Right renal cortex interstitium (tissue), 3 donors: ENCODE results near the gene PDGFD. TPM values are rescaled to one million over a fixed set of nuclear protein-coding genes. Genes with fewer than 3 reads are reported as not detected.
A peak's percentile ranks its signal among the peaks of the same experiment; 100 is the strongest.

Experiments used
- DNase-seq, 3 donors: peaks; one replicate each; pipeline ENCODE4 v3.0.0-alpha.2; 2013; ENCODE audit warnings: low read depth in 3 of 3, low spot score in 2 of 3
- polyA plus RNA-seq, 3 donors: library from polyadenylated mRNA; unstranded; fragments of 120-200 nt; gene quantifications; one replicate each; pipeline ENCODE4 v1.2.1, GENCODE V29; 2013; ENCODE audit not compliant: insufficient read length in 3 of 3

Gene PDGFD
- 10 to 100 TPM; 25.2 to 33.0 (median 30.0) TPM for polyA plus RNA-seq

DNA sequence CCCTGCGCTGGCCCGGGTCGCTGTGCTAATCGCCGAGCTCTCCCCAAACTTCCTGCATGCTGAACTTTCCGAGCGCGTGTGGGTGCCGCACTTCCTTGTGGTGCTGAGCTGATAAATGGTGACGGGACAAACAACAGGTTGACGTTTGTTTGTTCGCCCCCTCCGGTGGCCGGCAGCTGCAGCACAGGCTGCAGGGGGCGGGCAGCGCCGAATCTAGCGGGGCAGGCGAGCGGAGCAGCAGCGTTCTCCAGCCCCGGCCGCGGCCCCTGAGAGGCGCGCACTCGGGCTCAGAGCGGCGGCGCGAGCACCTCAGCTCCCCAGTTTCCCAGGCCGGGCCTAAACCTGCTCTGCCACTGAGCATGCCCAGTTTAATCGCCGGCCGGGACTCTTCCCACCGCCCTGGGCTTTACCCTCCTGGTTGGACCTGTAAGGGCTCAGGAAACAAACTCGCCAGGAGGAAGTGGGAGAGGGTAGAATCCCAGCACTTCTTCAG is at the start of gene PDGFD:
TSS of gene PDGFD (minus strand) at position 120 of the 493 bp plus-strand sequence.
- DNase-seq, result peak; percentile 31 to 55 (median 36)

DNA sequence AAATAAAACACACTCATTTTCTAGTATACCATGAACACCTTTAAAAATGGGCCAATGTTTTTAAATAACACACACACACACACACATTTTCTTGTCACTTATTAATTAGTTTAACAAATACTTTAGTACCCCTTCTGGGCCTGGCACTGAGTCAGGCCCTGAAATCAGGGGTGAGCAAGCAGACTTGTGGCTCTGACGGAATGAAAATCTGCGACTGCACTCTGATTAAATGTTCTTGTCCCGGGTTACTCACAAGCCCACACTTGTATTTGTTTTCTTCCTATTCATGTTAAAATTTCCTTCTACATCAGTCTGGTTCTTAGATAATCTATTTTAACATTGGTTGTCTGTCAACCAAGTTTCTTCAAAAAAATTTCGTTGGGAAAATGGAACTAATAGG is 43.0 kb upstream of the PDGFD start:
- no peak for DNase-seq

DNA sequence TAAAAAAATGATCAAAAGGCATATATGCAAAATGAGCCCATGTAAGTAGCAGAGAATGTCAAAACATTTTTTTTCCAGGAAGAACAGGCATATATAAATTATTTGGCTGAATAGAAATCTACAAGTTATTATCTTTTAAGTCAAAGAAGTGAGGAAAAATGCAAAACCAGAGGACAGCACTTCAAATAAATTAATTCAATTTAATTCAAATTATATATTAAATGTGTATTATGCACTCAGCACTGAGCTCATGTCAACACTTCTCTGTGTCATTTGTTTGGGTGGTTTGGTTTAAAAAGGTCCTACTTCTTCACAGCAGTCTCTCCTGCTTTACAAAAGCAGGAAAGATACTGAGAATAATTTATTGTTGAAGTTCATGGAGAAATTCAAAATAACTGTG is 41.9 kb upstream of the PDGFD start:
- DNase-seq, result no peak

DNA sequence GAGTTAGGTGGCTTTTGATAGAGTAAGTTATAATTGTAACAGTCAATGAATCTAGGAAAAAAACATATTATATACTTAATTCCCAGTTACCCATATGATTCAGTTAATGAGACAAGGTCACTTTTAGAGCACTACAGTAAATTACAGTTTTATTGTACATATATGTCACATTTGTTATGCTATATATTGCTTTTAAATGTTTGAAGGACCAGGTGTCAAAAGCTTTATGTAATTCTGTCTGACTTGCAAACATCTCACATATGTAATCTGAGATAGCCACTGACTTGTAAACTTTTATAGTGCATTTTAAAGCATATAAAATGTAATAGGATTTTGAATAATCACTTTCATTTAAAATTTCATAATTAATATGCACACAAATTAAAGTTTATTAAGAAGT is 36.7 kb upstream of the PDGFD start:
- DNase-seq, result no peak

DNA sequence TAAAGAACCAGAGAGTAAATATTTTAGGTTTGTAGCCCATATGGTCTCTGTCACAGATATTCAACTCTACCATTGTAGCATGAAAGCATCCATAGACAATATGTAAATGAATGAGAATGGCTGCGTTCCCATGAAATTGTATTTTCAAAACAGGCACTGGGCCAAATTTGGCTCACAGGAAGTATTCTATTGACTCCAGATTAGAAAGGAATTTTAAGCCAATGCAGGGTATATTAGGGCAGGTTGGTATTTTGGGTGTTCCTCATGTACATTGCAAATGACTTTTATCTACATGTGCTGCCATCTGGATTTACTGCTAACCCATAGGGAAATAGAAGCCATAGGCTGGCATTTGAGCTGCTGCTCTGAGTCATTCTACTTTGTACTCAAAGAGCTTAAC is 35.1 kb upstream of the PDGFD start:
- no peak for DNase-seq

DNA sequence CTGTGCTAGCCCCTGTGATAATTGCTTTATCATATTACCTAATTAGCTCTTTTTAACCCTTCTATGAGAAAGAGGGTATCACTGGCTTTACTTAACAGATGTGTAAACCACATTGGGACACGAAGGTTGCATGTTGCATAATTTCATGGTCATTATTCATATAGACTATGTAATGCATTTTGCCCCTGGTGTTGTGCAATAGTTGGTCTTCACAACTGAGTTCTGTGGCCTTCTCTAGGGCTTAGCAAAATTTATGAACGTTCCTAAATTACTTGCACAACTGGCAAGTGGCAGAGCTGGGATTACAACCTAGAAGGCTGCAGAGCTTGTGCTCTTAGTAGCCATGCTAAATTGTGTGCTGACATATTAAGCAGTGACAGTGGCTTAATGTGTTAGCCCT is 34.6 kb upstream of the PDGFD start:
- no peak for DNase-seq

DNA sequence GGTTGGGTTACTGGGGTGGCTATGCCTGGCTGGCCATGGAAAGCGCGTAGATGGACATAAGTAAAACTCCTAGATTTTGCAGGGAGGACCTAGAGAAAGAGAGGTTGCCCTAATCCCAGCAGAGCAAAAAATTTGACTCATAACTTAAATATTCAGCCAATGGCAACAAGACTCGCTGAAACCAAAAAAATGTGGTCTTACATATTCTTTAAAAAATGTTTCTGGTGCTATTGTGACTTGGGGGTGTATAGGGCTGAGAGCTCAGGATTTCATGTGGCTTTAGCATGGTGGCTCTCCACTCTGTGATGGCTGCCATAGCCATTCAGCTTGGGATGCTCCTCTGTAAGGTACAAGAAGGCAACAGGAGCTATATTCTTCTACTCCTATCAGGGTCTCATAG is 27.2 kb upstream of the PDGFD start:
- DNase-seq, result no peak

DNA sequence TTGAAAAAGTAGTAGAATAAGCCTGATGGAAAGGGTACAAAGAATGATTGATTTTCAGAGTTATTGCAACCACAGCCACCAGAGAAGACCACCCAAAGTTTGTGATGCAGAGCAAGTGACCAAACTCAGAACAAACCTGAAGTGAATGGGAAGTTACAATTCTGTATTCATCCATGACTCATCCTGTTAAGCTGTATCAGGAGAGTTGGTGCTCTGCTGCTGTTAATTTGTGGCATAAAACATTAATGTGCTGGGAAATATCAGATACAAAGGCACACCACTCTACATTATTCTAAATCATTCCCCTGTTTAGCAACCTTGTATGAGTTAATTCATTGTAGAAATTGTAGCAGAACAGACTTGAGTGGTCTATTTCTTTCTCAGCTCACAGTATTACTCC is 19.6 kb upstream of the PDGFD start:
- DNase-seq, result no peak

DNA sequence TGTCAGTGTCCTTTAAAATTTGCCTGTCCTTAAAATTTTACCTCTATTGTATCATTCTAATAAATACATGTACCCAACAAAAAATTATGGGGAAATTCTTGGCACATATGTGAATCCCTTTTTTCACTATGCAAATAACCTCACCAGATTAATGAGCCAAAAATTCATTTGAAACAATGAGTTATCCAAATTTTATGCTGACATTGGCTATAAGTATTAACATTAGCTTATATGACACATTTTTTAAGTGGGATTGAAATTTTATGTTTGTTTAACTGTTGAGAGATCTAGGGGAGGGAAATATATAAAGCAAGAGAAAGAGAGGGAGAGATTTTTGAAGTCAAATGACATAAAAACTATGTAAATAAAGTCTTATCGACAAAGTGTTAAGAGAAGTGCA is 11.8 kb upstream of the PDGFD start:
- no peak for DNase-seq

DNA sequence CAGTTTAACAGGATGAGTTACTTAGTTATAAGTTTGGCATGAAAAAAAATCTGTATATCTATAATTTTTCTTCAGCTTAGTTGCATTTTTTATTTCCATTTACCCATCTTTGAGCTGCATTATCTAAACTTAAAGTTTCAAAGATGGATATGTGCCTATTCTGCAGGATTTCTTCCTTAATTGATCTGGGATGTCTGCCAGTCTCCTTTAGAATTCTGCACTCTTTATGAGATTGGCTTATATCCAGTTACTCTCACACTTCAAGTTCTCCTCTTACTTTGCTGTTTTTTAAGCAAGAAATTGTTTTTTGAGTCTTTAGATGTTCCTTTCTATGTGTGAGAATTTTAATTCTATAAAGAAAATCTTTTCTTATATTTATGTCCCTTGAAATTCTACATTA is 5.1 kb upstream of the PDGFD start:
- no peak for DNase-seq

DNA sequence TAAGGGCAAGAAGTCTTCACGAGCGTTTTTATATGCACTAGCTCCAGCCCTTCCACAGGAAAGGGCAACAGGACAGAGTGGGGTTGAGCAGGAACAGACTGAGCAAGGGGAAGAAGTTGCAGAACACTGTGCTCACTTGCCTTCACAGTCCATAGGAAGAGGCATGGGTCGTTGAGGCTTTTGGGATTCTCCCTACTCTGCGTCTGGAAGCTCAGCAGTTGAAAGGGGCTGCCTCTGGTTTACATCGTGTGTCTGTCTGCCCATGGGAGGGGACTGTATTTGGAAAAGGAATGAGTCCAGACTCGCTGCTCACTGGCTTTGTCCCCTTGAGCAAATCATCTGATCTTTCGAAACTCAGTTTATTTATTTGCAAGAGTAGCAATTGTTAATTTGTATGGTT is 1.1 kb upstream of the PDGFD start:
- no peak for DNase-seq

DNA sequence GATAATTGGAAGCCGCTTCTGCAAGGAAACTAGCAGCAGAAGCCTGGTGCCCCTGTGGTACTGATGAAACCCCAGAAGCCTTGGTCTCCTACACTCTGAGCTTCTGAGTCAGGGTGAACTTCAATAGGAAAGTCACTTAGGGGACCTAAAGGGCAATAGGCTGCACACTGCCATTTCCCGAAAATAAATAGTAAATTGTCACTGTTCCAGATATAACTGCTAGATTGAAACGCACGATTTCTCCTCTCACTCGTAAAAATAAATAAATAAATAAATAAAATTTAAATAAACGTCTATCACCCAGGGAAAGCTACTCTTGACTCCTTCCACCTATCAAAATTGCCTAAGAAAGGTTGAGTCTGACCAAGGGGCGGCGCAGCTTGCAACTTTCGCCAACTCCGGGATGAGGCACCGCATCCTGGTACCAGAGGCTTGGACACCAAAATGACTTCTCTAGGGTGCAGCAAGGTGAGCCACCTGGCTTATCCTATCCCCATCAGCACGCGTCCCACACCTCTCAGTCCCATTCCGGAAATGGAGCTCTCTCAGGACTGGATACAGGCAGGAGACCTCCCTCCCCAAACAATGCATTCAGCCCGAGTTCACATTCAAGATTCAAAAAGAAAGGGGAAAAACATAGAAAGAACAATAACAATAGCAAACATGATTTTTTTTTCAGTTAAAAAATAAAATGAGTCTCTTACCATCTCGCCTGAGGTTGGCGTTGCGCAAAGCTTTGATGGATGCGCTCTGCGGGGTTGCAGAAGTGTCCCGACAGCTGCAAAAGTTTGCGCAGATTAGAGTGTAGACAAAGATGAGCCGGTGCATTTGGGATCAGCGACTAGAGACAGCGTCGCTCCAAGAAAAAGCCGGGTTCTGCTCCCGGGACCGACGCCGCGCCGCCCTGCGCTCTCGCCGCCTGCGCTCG is 583 bp downstream of the PDGFD start:
- DNase-seq, result peak; percentile 15 to 29 (median 25)

DNA sequence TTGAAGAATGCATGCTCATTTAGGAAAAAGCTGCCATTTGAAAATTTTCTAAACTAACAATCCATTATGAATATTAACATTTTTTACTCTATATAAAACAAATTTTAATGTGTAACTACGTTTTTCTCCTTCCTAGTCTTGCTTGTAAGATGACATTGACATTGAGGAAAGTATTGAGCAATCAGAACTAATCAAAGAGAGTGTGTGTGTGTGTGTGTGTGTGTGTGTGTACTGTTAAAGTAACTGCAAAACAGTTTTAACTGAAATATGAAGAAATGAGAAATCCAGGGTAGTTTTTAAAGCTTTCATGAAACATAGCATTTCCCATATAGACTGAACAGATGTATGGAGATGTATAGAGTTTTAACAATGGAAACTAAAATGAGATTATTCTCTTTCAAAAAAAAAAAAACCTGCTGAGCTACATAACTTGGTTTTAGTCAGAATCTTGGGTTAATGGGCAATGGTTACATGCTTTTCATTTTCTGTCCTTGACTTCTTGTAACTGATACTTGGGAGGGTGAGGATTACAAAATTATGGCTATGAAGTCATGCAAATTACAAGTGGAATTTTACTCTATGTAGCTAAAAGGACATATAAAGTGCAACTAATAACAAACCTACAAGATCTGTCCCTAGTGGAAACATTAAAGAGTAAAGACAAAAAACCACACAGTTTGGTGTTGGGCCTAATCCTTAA is 2.0 kb downstream of the PDGFD start:
- no peak for DNase-seq

DNA sequence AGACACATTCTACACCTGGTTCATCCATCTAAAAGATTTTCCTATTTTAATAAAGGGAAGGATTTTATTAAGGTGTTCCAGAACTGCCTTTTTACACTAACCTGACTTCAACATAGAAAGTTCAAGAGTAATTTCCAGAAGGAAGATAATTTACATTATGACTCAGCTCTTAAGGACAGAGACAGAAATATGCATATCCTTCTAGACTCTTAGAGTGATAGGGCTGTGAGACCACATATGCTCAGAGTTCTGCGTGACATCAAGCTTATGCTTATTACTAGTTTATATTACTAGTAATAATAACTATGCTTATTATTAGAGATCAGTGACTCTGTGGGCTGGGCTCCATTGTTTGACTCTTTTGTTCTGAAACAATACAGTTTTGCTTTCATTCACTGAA is 4.6 kb downstream of the PDGFD start:
- no peak for DNase-seq

DNA sequence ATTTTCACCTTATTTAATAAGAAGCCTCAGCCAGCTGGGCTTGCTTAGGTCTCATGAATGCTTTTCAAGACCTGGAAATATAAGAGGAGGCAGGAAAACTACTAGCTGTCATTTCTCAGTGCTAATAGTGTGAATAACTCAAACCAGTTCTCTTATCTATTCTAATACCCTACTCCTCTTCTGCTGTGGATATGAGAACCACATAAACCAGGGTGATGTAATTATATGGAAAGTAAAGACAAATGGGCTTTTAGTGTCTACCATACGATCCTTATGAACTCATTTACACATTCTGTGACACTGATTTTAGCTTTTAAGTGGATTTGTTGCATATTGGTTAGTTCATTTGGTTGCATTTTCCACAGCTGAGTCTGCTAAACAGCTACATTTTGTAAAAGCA is 8.6 kb downstream of the PDGFD start:
- no peak for DNase-seq

DNA sequence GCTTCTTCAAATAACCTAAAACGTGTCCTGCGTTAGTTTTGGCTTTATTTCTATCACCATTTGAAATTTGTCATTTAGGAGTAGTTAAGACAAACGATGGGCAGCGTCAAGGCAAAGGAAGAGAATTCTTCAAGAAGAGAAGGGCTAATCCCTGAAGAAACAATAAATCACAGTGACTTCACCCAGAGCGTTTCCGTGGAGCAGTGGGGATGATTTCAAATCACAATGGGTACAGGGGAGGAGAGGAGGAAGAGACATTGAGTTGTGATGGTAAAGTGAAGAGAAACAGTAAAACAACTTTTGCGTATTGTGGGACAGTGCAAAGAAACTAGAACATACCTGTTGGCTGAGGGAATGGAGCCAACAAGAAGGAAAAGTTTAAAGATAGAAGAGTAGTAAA is 9.7 kb downstream of the PDGFD start:
- DNase-seq, result no peak

DNA sequence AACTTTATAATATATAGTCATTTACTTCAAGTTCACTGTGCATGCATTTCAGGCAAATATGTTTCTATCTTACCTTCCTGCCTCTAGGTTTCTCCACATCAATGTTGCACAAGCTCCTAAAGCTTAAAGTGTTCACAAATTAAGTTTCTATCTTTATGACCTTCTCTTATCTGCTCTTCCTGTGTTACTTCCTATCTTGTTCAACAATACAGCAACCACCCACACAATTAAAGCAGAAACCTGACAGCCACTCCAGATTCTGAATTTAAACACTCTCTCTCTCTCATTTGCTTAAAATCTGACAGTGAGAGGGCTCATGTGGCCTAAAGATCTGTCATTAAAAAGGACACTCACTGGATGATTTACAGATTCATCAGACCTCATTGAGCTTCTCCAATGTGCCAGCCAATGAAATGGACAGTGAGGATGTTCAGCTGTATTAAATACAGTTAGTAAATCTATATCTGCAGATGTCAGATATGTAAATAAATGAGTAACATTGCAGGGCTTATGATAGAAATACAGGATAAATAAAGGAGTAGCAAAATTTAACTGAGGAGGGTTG is 10.9 kb downstream of the PDGFD start:
- DNase-seq, result no peak

DNA sequence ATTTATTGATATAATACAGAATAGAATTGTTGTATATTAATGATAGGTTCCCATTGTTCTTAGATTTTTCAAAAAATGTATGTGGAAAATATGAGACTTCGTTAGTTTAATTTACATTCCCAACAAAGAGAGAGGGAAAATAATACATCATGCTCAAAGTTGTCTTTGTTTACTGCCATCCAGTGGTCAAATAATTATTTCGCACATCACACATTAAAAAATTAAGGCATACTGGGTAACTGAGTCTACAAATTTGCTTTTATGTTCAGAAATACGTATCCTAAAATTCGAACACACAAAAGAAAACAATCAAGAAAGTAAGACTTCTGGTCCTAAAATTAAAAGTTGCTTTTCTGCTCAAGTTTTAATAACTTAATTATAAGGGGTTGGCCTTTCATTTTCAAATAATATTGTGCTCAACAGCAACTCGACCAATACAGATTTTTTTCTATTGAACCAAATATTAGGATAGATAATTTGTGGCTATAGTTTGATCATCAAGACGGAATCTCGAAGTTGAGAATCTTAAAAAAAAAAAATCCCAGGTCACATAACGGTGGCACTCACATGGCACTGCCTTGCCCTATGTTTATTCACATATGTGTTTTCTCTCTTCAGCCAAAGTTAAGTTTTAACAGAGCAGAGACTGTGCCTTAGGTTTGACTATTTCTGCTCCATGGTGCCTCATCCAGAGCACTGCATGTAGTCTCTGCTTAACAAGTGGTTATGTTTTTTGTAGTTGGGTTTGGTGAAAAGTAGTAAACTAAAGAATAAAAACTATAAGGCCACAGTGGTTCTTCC is 12.3 kb downstream of the PDGFD start:
- no peak for DNase-seq

DNA sequence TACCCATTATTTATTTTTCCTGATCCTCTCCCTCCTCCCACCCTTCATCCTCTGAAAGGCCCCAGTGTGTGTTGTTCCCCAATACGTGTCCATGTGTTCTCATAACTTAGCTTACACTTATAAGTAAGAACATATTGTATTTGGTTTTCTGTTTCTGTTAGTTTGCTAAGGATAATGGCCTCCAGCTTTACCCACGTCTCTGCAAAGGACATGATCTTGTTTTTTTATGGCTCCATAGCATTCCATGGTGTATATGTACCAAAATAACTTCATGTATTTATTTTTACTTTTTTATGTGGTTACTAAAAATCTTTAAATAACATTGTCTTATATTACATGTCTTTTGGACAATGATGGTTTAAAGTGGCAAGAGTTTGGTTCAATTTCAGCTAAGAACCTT is 15.2 kb downstream of the PDGFD start:
- DNase-seq, result no peak

DNA sequence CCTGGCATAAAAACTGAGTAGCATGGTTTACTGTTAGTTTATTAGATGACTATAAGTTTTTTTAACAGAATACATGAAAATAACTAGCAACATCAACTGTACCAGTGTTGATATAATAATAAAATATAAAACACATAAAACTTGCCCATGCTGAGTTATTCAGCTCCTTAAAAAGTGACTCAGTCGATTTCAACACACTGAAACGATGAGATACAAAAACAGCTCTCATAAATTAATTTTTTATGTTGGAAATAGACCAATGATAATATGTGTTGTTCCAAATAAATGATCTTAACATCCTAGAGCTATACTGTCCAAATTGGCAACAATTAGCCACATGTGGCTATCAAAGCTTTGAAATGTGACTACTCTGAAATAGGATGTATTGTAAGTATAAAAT is 15.9 kb downstream of the PDGFD start:
- DNase-seq, result no peak

DNA sequence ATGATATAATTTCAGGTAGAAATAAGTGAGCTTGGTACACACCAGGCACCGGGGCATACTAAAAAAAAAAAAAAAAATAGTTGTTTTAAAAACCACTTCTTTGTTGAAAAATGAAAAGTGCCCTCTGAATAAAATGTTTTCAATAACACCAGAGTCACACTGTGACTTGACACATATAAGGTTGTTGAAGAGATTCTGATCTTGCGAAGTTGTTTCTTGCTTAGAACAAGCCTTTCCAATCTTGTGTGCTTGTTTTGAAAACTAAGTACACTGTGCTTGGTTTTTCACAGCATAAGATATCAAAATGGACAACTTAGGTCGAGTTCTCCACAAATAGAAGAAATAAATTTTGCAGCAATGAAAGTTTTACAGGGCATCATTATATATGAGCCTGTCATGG is 17.0 kb downstream of the PDGFD start:
- no peak for DNase-seq
